ENCODE data around the gene CDH7. TPM values are rescaled to one million over a fixed set of nuclear protein-coding genes. Genes with fewer than 3 reads are reported as not detected.

The CDH7 gene
- total RNA-seq, 4 donors from 2014 or later, result not detected

DNA sequence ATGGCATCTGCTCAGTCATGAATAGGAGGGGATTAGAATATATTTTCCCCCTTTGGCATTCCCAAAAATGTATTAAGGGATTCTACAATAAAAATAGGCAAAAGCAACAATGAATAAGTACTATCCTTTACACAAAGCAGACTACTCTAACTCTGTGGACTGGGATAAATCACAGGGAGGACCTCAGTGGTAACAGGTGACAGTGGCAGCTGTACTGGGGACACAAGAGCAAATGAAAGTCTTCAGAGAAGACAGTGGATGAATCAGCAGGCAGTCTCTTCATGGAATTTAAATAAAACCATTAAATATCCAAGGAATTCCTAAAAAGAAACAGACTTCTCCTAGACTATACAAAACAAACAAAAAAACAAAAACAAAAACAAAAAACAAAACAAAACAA, 4.8 kb downstream of the CDH7 start:
- TF ChIP-seq, protein P1, sequence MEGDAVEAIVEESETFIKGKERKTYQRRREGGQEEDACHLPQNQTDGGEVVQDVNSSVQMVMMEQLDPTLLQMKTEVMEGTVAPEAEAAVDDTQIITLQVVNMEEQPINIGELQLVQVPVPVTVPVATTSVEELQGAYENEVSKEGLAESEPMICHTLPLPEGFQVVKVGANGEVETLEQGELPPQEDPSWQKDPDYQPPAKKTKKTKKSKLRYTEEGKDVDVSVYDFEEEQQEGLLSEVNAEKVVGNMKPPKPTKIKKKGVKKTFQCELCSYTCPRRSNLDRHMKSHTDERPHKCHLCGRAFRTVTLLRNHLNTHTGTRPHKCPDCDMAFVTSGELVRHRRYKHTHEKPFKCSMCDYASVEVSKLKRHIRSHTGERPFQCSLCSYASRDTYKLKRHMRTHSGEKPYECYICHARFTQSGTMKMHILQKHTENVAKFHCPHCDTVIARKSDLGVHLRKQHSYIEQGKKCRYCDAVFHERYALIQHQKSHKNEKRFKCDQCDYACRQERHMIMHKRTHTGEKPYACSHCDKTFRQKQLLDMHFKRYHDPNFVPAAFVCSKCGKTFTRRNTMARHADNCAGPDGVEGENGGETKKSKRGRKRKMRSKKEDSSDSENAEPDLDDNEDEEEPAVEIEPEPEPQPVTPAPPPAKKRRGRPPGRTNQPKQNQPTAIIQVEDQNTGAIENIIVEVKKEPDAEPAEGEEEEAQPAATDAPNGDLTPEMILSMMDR (IDR thresholded peaks at IDR 0.05), result no peak
- no peak for TF ChIP-seq POLR2A (IDR thresholded peaks at IDR 0.05)
- H3K27ac ChIP-seq, result no peak overlapping the region
- no peak overlapping the region for H3K4me3 ChIP-seq

GRCh38 chr18:65760457-65760856, 9.6 kb downstream of the CDH7 start:
- H3K4me1 ChIP-seq, result no peaks in the 10 kb centered on the region
- no peaks in the 10 kb centered on the region for H3K36me3 ChIP-seq
- H3K9me3 ChIP-seq, result no peaks in the 10 kb centered on the region
- H3K4me3 ChIP-seq, result no peak overlapping the region
- H3K27ac ChIP-seq, result no peak overlapping the region
- no peaks in the 10 kb centered on the region for H3K27me3 ChIP-seq
- TF ChIP-seq, protein P1 (IDR thresholded peaks at IDR 0.05), result no peak
- TF ChIP-seq POLR2A (IDR thresholded peaks at IDR 0.05), result no peak
- DNase-seq, result no peak

More for the DNA sequence above, 4.8 kb downstream of the CDH7 start:
- Histone ChIP-seq H3K9me3 (no peaks in the 10 kb centered on the region), H3K4me1 (peaks cover 0 to 6% (median 0%) of the 10 kb centered on the region in 4 donors), H3K27me3 (peaks cover 0 to 4% of the 10 kb centered on the region in 2 donors), H3K36me3 (no peaks in the 10 kb centered on the region)
- DNase-seq, result no peak

DNA sequence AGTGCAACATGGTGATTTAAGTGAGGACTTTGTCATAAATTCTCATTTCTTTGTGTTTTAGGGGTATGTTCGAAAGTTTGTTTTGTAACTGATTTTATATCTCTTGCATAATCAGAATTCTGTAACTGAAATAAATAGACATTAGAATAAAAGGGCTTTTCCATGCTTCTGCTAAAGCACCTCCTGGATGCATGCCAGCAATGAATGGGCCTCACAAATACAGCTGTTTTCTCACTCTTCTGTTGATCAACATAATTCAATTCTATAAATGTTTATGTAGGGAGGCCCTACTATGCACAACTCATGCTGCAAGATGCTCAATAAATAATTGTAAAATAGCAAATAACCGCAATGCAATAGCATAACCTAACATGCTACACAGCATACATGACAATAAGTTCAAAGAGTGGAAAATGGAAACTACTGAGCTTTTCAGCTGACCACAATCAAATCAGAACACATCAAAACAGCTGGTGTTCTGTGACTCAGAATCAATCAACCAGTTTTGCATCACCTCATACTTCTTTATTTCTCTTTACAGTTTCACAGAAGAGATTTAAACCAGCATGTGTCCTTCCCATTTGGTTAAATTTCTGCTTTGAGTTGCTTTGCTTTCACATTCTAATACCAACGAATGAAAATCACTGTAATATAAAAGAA, 11.0 kb downstream of the CDH7 start:
- TF ChIP-seq, protein P1 (IDR thresholded peaks at IDR 0.05), result no peak
- TF ChIP-seq POLR2A (IDR thresholded peaks at IDR 0.05), result no peak
- H3K36me3 ChIP-seq, result no peaks in the 10 kb centered on the region
- DNase-seq, result no peak
- H3K27me3 ChIP-seq, result no peaks in the 10 kb centered on the region
- no peaks in the 10 kb centered on the region for H3K9me3 ChIP-seq
- H3K4me1 ChIP-seq, result no peaks in the 10 kb centered on the region
- no peak overlapping the region for H3K27ac ChIP-seq
- no peak overlapping the region for H3K4me3 ChIP-seq

GRCh38 chr18:65762556-65762955, 11.7 kb downstream of the CDH7 start:
- H3K4me1 ChIP-seq, result no peaks in the 10 kb centered on the region
- no peaks in the 10 kb centered on the region for H3K9me3 ChIP-seq
- no peaks in the 10 kb centered on the region for H3K27me3 ChIP-seq
- DNase-seq, result no peak
- no peak for TF ChIP-seq POLR2A (IDR thresholded peaks at IDR 0.05)
- TF ChIP-seq, protein P1 (IDR thresholded peaks at IDR 0.05), result no peak
- H3K27ac ChIP-seq, result no peak overlapping the region
- H3K4me3 ChIP-seq, result no peak overlapping the region
- H3K36me3 ChIP-seq, result no peaks in the 10 kb centered on the region

DNA sequence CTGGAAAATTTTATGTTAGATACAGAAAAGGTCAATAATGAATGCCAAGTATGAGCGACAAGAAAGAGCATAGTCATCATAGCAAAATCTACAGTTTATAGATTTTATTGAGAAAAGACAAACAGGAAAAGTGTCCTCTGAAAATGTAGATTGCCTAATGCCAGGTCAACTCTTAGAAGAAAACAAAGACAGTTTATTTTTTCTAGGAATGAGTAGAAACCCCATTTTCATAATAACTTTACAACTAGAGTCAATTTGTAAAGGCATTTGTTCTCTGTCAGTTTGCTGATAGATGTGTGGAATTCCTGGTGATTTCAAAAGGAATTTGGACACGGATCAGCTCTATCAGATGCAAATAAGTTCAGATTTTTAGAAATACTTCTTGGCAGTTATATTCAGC, 16.6 kb downstream of the CDH7 start:
- no peak for TF ChIP-seq POLR2A (IDR thresholded peaks at IDR 0.05)
- TF ChIP-seq, protein P1 (IDR thresholded peaks at IDR 0.05), result no peak
- H3K9me3 ChIP-seq, result no peaks in the 10 kb centered on the region
- H3K4me1 ChIP-seq, result no peaks in the 10 kb centered on the region
- no peaks in the 10 kb centered on the region for H3K27me3 ChIP-seq
- no peak for DNase-seq
- H3K4me3 ChIP-seq, result no peak overlapping the region
- H3K27ac ChIP-seq, result no peak overlapping the region
- H3K36me3 ChIP-seq, result no peaks in the 10 kb centered on the region

All from Peyer's patch (tissue), 4 donors.